Endometrial microvascular endothelial cells (primary cell): ENCODE results near the gene TIGD6. TPM values are rescaled to one million over a fixed set of nuclear protein-coding genes. Genes with fewer than 3 reads are reported as not detected.
"Not testable (repeated sequence)": the region's sequence is repeated elsewhere in the genome, so short reads cannot be mapped to it uniquely, and the experiment has no call there.

Experiments
- in situ Hi-C: cut with HindIII; loops from 2 replicates; pipeline ENCODE4 v1.10.0; 2017; ENCODE audit warnings: low sequenced_read_pairs, low pct_unique_long_range_greater_than_20kb; ENCODE audit errors: inconsistent ontology term
- total RNA-seq: library from RNA; depleted of rRNA; stranded (reverse); fragments of >200 nt; gene quantifications from one replicate; pipeline ENCODE4 v1.2.3, GENCODE V29; 2015; ENCODE audit errors: inconsistent ontology term

TIGD6 gene
- 1.6 TPM for total RNA-seq

DNA sequence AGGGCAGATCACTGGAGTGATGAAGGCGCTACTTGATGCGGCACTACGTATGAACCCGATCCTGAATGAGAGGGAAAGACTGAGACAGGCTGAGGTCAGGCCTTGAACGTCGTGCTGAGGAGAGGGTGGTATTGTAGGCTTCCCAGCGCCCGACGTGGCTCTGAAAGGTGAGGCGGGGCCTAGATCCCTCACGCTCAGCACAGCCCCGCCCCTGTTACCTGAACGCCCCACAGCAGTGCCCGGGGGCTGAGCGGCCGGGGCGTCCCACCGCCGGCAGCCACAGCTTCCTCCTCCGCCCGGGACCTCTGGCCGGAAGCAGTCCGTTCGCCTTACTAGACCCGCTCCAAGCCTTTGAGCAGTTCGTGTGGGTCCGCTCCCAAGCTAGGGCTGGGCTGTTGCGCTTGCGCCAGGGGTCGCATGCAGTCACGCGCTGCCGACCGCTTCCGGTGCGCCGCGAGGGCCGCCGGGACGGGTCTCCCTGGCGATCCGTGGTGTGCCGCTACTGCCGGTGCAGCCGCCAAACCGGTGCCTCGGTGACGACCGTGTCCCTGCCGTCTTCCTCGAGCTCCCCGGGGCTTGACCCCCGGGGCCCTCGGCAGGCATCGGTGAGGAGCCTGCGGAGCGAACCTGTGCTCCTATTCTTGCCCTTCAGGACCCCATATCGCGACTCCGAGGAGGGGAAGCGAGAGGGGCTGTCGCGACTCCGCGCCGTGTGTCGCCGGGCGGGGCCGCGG lies at the start of gene TIGD6, which contains the start of gene HMGXB3:
TSS of gene TIGD6 (minus strand) at position 399 of the 734 bp plus-strand sequence. CDS start 4,306 bp downstream, outside the sequence.
TSS of gene HMGXB3 (plus strand) at position 484 of the 734 bp plus-strand sequence. CDS start 4,114 bp downstream, outside the sequence.
- in situ Hi-C loops = no loop called here

GRCh38 chr5:150046031-150046430 lies 45.6 kb upstream of the TIGD6 start:
- in situ Hi-C loops = no loop called here

- in situ Hi-C loops = no loop called here
Observed at GRCh38 chr5:150045549-150045948, 45.1 kb upstream of the TIGD6 start.

DNA sequence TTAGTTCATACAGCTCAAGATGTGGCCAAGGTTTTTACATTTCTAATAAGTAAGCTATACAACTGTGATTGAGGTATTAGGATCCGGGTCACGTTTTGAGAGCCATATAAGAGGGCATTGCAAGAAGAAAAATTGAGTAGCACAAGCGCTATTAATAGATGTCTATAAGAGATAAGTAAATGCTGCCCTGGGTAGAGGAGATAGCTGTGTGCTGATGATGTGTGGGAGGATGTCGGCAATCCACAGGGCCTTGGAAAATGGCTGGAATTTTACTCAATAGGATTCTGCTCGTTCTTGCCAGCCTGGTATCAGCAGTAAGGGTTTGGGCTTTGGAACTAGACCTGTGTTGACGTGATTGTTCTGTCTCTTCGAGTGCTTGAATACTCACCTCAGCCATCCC lies 44.3 kb upstream of the TIGD6 start:
- in situ Hi-C loops = no loop called here

DNA sequence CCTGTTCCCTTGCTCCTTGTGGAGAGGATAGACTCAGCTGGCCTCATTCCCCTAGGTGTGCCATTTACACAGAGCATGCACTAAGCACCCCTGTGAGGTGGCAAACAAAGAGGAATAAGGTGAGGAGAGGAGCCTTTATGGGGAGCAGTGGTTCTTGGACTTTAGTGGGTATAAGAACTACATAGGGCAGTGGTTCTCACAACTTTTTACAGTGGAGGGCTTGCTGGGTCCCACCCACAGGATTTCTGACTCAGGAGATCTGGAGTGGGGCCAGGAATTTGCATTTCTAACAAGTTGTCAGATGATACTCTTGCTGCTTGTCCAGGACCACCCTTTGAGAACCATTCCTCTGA lies 43.9 kb upstream of the TIGD6 start:
- in situ Hi-C loops = no loop called here

- in situ Hi-C loops = no loop called here
Observed at GRCh38 chr5:150043657-150044328, 43.3 kb upstream of the TIGD6 start.

- in situ Hi-C loops = no loop called here
Observed at GRCh38 chr5:150042459-150042858, 42.0 kb upstream of the TIGD6 start.

DNA sequence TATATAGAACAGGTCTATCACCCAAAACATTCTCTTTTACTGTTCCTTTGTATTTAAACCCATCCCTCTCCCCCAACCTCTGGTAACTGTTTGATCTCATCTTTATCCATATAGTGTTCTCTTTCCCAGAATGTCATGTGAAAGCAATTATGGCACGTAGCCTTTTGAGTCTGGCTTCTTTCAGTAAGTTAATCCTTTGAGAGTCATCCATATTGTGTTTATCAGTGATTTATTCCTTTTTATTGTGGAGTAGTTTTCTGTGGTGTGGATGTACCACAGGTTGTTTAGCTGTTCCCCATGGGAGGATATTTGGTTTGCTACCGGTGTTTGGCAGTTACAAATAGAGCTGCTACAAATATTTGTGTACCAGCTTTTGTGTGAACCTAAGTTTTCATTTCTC lies 38.1 kb upstream of the TIGD6 start:
- in situ Hi-C loops = no loop called here

DNA sequence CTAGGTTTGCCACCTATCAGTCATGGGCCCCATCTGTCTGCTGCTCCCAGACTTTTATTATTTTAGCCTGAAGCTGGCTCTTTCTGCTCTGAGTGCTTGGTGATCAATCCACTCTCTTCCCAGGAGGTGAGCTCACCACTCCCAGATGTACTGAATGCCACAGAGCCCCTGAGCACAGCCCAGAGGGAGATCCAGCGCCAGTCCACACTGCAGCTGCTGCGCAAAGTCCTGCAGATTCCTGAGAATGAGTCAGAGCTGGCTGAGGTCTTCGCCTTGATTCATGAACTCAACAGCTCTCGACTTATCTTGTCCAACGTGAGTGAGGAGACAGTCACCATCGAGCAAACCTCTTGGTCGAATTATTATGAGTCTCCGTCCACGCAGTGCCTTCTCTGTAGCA lies 36.1 kb upstream of the TIGD6 start:
- in situ Hi-C loops = no loop called here

DNA sequence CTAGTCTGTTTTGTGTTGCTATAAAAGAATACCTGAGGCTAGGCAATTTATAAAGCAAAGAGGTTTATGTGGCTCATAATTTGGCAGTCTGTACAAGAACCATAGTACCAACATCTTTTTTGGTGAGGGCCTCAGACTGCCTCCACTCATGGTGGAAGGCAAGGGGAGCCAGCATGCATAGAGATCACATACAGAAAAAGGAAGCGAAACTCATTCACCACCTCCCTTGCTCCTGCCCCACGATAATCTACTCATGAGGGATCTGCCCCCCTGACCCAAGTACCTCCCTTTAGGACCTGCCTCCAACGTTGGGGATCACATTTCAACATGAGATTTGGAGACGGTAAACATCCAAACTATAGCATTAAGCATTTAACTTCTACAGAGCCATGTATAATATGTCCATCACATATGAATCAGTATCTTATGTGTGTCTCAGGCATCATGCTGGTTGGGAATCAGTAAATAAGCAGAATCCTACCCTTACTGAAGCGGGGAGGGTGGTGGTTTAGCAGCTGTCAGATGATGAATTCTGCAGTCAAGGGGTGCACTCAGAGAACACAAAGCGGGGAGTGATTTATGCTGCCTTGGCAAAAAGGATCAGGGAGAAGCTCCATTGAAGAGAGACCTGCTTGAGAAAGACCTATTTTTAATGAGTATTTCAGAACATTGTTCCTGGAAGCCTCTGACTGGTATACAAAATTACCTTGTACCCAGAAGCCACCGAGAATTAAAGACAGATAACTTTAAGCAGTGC lies 34.9 kb upstream of the TIGD6 start:
- in situ Hi-C loops = no loop called here

- in situ Hi-C loops = no loop called here
Observed at GRCh38 chr5:150034662-150035061, 34.2 kb upstream of the TIGD6 start.

- in situ Hi-C loops = no loop called here
Observed at GRCh38 chr5:150033334-150033733, 32.9 kb upstream of the TIGD6 start.

GRCh38 chr5:150028047-150028446 lies 27.6 kb upstream of the TIGD6 start:
- in situ Hi-C loops = not testable (repeated sequence)

DNA sequence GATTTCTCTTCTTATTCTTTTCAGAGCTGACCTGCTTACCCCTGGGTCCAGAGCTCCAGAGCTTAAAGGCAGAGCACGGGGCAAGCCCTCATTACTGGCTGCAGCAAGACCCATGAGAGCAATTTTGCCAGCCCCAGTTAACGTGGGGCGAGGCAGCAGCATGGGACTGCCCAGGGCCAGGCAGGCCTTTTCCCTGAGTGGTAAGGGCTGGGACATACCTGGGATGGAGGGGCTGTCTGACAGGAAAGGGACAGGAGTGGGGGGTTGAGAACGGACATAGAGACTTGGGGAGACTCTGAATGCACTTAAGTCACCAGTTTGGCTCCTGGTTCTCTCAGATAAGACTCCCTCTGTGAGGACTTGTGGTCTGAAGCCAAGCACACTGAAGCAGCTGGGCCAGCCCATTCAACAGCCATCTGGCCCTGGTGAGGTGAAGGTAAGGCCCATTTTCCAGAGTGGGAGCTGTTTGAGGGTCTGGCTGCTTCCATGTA lies 26.3 kb upstream of the TIGD6 start:
- in situ Hi-C loops = no loop called here

DNA sequence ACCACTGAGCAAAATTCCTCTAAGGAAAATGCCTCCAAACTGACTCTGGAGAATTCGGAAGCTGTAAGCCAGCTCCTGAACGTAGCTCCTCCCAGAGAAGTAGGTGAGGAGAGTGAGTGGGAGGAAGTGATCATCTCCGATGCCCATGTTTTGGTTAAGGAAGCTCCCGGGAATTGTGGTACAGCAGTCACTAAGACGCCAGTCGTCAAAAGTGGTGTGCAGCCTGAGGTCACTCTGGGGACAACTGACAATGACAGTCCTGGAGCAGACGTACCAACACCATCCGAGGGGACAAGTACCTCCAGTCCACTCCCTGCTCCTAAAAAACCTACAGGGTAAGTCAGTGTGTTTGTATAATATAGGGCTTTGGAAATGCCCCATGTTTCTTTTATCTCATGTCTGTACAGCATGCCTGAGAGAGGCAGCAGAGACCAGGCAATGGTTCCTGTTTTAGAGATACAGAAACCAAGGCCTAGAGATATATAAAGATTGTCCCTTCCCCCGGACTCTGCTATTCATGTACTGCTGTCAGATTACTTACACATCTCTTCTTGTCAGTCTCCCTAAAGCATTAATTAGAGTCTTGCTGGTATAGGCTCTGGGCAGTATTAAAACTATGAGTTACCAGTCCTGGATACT lies 24.0 kb upstream of the TIGD6 start:
- in situ Hi-C loops = no loop called here

DNA sequence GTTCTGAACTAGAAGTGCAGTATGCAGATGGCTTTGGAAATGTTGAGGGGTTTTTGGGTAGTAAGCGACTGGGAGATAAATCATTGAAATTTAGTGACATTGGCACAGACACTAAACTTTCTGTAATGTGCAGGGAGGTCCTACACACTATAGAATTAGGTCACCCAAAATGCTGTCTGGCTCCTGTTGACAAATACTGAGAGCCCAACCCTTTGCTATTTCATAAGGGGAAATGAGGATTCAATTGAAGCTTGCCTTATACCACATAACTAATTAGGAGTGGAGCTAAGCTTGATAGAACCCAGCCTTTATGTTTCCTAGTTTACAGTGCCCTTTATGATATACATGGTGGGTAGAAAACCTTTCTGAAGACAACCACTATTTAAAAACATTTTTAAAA lies 22.7 kb upstream of the TIGD6 start:
- in situ Hi-C loops = no loop called here

DNA sequence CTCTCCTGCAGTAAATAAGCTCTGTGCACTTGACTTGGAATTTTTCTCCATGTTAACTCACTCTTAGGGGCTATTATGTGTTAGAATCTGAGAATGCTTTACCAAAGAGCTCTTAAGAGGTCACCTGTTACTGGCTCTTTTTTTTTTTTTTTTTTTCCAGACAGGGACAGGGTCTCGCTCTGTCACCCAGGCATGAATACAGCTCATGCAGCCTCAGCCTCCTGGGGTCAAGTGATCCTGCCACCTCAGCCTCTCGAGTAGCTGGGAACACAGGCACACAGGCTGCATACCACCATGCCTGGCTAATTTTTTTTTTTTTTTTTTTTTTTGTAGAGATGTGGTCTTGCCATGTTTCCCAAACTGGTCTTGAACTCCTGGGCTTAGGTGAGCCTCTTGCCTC lies 22.2 kb upstream of the TIGD6 start:
- in situ Hi-C loops = no loop called here

- in situ Hi-C loops = no loop called here
Observed at GRCh38 chr5:150022158-150022531, 21.7 kb upstream of the TIGD6 start.

- in situ Hi-C loops = no loop called here
Observed at GRCh38 chr5:150021491-150022157, 21.2 kb upstream of the TIGD6 start.
